Mesenteric fat pad (tissue), 1 donor: ENCODE measurements around the gene PSENEN. TPM values are rescaled to one million over a fixed set of nuclear protein-coding genes. Genes with fewer than 3 reads are reported as not detected.
"Not testable (repeated sequence)": the region's sequence is repeated elsewhere in the genome, so short reads cannot be mapped to it uniquely, and the experiment has no call there.

Source experiments
- DNase-seq: peaks from one replicate; pipeline ENCODE4 v3.0.0-alpha.2; 2020; ENCODE audit warnings: low spot score
- total RNA-seq: library from RNA; stranded (reverse); fragmentation: NEBNext Ultra II Directional; extraction: Animal tissue kit (Norgen Biotek cat#: 25700); gene quantifications from one replicate; pipeline ENCODE4 v1.2.1, GENCODE V29; 2021
- donor health status: DM: yes; HTN: yes; CAD: no.

Gene PSENEN
- total RNA-seq, 1 donor from 2014 or later = 66.8 TPM

GRCh38 chr19:35787227-35787799, 41.9 kb downstream of the PSENEN start:
- DNase-seq = no peak

GRCh38 chr19:35788205-35788960, 42.9 kb downstream of the PSENEN start:
- no peak for DNase-seq

- DNase-seq = no peak
Observed at GRCh38 chr19:35789195-35789977, 43.9 kb downstream of the PSENEN start.

- no peak for DNase-seq
Observed at GRCh38 chr19:35789978-35790944, 44.8 kb downstream of the PSENEN start.

GRCh38 chr19:35790981-35791813, 45.7 kb downstream of the PSENEN start:
- no peak for DNase-seq

- DNase-seq = no peak
Observed at GRCh38 chr19:35791814-35792279, 46.4 kb downstream of the PSENEN start.

- DNase-seq = no peak
Observed at GRCh38 chr19:35792312-35792711, 46.9 kb downstream of the PSENEN start.

- DNase-seq = no peak
Observed at GRCh38 chr19:35792888-35793287, 47.4 kb downstream of the PSENEN start.

- DNase-seq = no peak
Observed at GRCh38 chr19:35793381-35794165, 48.1 kb downstream of the PSENEN start.

GRCh38 chr19:35795564-35795963, 50.1 kb downstream of the PSENEN start:
- not testable (repeated sequence) for DNase-seq

Other genes with a start within 250 kb of the PSENEN start
- gene DMKN, start 232.0 kb upstream of the PSENEN start, total RNA-seq = 3.1 TPM
- gene SBSN, start 217.3 kb upstream of the PSENEN start, total RNA-seq = not detected
- not detected for gene GAPDHS, start 212.2 kb upstream of the PSENEN start, total RNA-seq
- gene TMEM147, start 200.0 kb upstream of the PSENEN start, total RNA-seq = 86.8 TPM
- gene ATP4A, start 182.0 kb upstream of the PSENEN start, total RNA-seq = not detected
- gene PMIS2, start 159.5 kb upstream of the PSENEN start, total RNA-seq = not detected
- gene HAUS5, start 132.9 kb upstream of the PSENEN start, total RNA-seq = 6.4 TPM
- gene RBM42, start 116.6 kb upstream of the PSENEN start, total RNA-seq = 63.9 TPM
- 0.74 TPM for gene ETV2, start 103.9 kb upstream of the PSENEN start, total RNA-seq
- gene COX6B1, start 97.3 kb upstream of the PSENEN start, total RNA-seq = 362 TPM
- 0.45 TPM for gene UPK1A, start 79.1 kb upstream of the PSENEN start, total RNA-seq
- gene ZBTB32, start 41.1 kb upstream of the PSENEN start, total RNA-seq = not detected
- gene KMT2B, start 27.6 kb upstream of the PSENEN start, total RNA-seq = 33.5 TPM
- gene IGFLR1, start 3.2 kb upstream of the PSENEN start, total RNA-seq = 10.8 TPM
- 12.8 TPM for gene U2AF1L4, start 233 bp upstream of the PSENEN start, total RNA-seq
- gene LIN37, start 2.9 kb downstream of the PSENEN start, total RNA-seq = 12.9 TPM
- 506 TPM for gene HSPB6, start 11.4 kb downstream of the PSENEN start, total RNA-seq
- gene PROSER3, start 12.5 kb downstream of the PSENEN start, total RNA-seq = 16.6 TPM
- gene ARHGAP33, start 29.9 kb downstream of the PSENEN start, total RNA-seq = 2.7 TPM
- gene PRODH2, start 67.2 kb downstream of the PSENEN start, total RNA-seq = not detected
- gene NPHS1, start 106.9 kb downstream of the PSENEN start, total RNA-seq = not detected
- gene KIRREL2, start 111.3 kb downstream of the PSENEN start, total RNA-seq = not detected
- gene APLP1, start 122.9 kb downstream of the PSENEN start, total RNA-seq = 3.5 TPM
- gene NFKBID, start 154.9 kb downstream of the PSENEN start, total RNA-seq = 33.3 TPM
- 20.9 TPM for gene HCST, start 156.9 kb downstream of the PSENEN start, total RNA-seq
- gene TYROBP, start 162.6 kb downstream of the PSENEN start, total RNA-seq = 201 TPM
- gene LRFN3, start 190.7 kb downstream of the PSENEN start, total RNA-seq = 11.5 TPM
- gene SDHAF1, start 249.5 kb downstream of the PSENEN start, total RNA-seq = 8.2 TPM